Liver (tissue), 9 donors: ENCODE data around the gene AP3S1. TPM values are rescaled to one million over a fixed set of nuclear protein-coding genes. Genes with fewer than 3 reads are reported as not detected.

Source experiments
- DNase-seq: peaks from one replicate; pipeline ENCODE4 v3.0.0-alpha.2; 2017; ENCODE audit warnings: low spot score
- H3K27ac ChIP-seq, 2 donors: one replicate each; pipeline ENCODE4 v1.7.0; 2013; ENCODE audit warnings: inconsistent platforms in 2 of 2, low read length in 2 of 2, control low read depth in 1 of 2, low read depth in 1 of 2, mild to moderate bottlenecking in 1 of 2
- H3K27me3 ChIP-seq, 4 donors: one replicate each; pipeline versions ENCODE4 v1.6.1 to v1.7.0; 2013; ENCODE audit warnings: low read length in 3 of 4, inconsistent platforms in 1 of 4, mild to moderate bottlenecking in 1 of 4, moderate library complexity in 1 of 4; ENCODE audit not compliant: control insufficient read depth in 4 of 4, insufficient read depth in 4 of 4
- H3K36me3 ChIP-seq, 4 donors: one replicate each; pipeline versions ENCODE4 v1.6.1 to v1.7.0; 2013; ENCODE audit warnings: low read length in 3 of 4, mild to moderate bottlenecking in 3 of 4, low read depth in 1 of 4, moderate library complexity in 1 of 4; ENCODE audit not compliant: control insufficient read depth in 4 of 4, insufficient read depth in 3 of 4
- H3K4me1 ChIP-seq, 4 donors: one replicate each; pipeline versions ENCODE4 v1.6.1 to v1.7.0; 2013; ENCODE audit warnings: low read length in 3 of 4, mild to moderate bottlenecking in 3 of 4, moderate library complexity in 1 of 4; ENCODE audit not compliant: control insufficient read depth in 4 of 4, insufficient read depth in 4 of 4
- H3K4me3 ChIP-seq, 3 donors: one replicate each; pipeline versions ENCODE4 v1.6.1 to v1.7.0; 2013; ENCODE audit warnings: low read length in 3 of 3, control low read depth in 1 of 3, low read depth in 1 of 3, mild to moderate bottlenecking in 1 of 3
- H3K9ac ChIP-seq, 2 donors: one replicate each; pipeline ENCODE4 v1.7.0; 2013; ENCODE audit warnings: low read length in 2 of 2, mild to moderate bottlenecking in 2 of 2, moderate library complexity in 2 of 2, control low read depth in 1 of 2, low read depth in 1 of 2
- H3K9me3 ChIP-seq, 4 donors: one replicate each; pipeline versions ENCODE4 v1.6.1 to v1.7.0; 2013; ENCODE audit warnings: low read length in 3 of 4; ENCODE audit not compliant: control insufficient read depth in 4 of 4
- FOXA1 ChIP-seq: IDR thresholded peaks from 2 replicates; pipeline ENCODE4 v1.6.1; 2016; ENCODE audit warnings: antibody characterized with exemption
- HNF4A ChIP-seq, 2 donors: conservative IDR thresholded peaks; 2 replicates each; pipeline ENCODE4 v1.6.1; 2016; ENCODE audit warnings: antibody characterized with exemption in 2 of 2, mild to moderate bottlenecking in 2 of 2
- HNF4G ChIP-seq: IDR thresholded peaks from 2 replicates; pipeline ENCODE4 v1.6.1; 2016; ENCODE audit warnings: antibody characterized with exemption
- RXRA ChIP-seq, 2 donors: IDR thresholded peaks; 2 replicates each; pipeline ENCODE4 v1.6.1; 2017 to 2018; ENCODE audit warnings: antibody characterized with exemption in 2 of 2, mild to moderate bottlenecking in 1 of 2
- SP1 ChIP-seq: IDR thresholded peaks from 2 replicates; pipeline ENCODE4 v1.6.1; 2018; ENCODE audit warnings: antibody characterized with exemption, mild to moderate bottlenecking
- TAF1 ChIP-seq: conservative IDR thresholded peaks from 2 replicates; pipeline ENCODE4 v1.6.1; 2016; ENCODE audit warnings: antibody characterized with exemption, mild to moderate bottlenecking
- WGBS: extraction: QIAGEN DNeasy Blood & Tissue Kit; methylation state at CpG from one replicate; pipeline ENCODE4 v1.1.7; 2013; 5-methylcytosine and 5-hydroxymethylcytosine counted together
- polyA plus RNA-seq, 2 donors: library from polyadenylated mRNA; stranded (reverse) in 1 of 2; unstranded in 1 of 2; fragments of 200-250 nt in 1 of 2; fragments of >200 nt in 1 of 2; fragmentation: Nextera tagmentation in 1 of 2; extraction: Ambion mirVana in 1 of 2; gene quantifications; one replicate each; pipeline versions ENCODE4 v1.2.1 to v1.2.3, GENCODE V29; 2013 to 2015
- total RNA-seq, 2 donors: library from RNA; depleted of rRNA; stranded (reverse); fragments of >200 nt; gene quantifications; one replicate each; pipeline ENCODE4 v1.2.3, GENCODE V29; 2014
- TF ChIP-seq, protein P1 (sequence below): IDR thresholded peaks from 2 replicates; pipeline ENCODE4 v1.6.1; 2016; ENCODE audit warnings: antibody characterized with exemption
- TF ChIP-seq, protein P2 (sequence below): IDR thresholded peaks from 2 replicates; pipeline ENCODE4 v1.6.1; 2016; ENCODE audit warnings: antibody characterized with exemption
- TF ChIP-seq, protein P3 (sequence below): IDR thresholded peaks from 2 replicates; pipeline ENCODE4 v1.6.1; 2016; ENCODE audit warnings: antibody characterized with exemption, mild to moderate bottlenecking
- TF ChIP-seq, protein P4 (sequence below): IDR thresholded peaks from 2 replicates; pipeline ENCODE4 v1.6.1; 2016; ENCODE audit warnings: antibody characterized with exemption
- donor health status: healthy.
- donor health status: healthy.
- donor health status: healthy.
- donor health status: healthy.
- donor health status: healthy.

AP3S1 gene
- total and polyA plus RNA-seq, 4 donors, result 32.7 to 52.7 (median 40.9) TPM

DNA sequence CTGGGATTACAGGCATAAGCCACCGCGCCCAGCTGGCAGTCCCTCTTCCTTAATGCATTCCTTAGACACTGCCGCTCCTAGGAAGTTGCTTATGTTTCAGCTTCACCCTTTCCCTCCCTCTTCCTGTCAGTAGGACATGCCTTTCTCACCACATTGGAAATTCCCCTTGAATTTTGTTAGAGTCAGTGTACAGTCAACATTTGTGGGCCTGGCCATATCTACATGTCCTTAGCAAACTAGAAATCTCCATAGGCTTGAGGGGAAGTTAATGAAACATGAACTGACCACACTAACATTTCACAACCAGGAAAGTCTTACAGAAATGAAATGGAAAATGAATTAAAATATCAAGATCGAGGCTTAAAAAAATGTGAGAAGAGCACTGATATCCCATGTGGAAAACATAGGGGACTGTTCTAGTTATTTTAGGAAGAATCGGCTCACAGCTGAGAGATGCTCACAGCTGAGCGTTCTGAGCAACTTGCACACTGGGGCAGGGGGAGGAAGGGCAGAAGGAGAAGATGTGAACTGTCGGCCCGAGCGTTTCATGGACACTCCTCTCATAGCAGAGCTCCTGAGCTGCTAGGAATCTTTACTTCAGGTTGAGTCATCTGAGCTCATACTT, 99.4 kb downstream of the AP3S1 start (continued):
- TF ChIP-seq, protein P1, sequence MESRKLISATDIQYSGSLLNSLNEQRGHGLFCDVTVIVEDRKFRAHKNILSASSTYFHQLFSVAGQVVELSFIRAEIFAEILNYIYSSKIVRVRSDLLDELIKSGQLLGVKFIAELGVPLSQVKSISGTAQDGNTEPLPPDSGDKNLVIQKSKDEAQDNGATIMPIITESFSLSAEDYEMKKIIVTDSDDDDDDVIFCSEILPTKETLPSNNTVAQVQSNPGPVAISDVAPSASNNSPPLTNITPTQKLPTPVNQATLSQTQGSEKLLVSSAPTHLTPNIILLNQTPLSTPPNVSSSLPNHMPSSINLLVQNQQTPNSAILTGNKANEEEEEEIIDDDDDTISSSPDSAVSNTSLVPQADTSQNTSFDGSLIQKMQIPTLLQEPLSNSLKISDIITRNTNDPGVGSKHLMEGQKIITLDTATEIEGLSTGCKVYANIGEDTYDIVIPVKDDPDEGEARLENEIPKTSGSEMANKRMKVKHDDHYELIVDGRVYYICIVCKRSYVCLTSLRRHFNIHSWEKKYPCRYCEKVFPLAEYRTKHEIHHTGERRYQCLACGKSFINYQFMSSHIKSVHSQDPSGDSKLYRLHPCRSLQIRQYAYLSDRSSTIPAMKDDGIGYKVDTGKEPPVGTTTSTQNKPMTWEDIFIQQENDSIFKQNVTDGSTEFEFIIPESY, result no peak

DNA sequence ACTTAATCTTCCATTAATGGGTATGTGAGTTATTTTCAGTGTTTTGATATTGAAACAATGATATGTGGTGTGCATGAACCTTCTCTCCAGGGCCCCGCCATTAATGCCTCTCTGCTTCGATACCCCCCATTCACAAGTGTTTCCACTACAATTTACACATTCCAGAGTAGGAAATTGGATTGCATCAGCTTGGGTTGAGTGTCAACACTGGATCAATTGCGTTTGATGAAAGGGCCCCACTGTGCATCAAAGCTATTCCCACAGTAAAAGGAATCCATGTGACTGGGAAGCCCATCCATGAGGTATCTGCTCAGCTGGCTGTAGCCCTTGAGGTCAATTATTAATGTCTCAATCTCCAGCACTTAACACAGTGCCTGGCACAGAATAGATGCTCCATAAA, 102.8 kb downstream of the AP3S1 start:
- Histone ChIP-seq H3K9me3 (no peaks in the 10 kb centered on the region), H3K9ac (no peak overlapping the region), H3K4me3 (no peak overlapping the region), H3K4me1 (no peaks in the 10 kb centered on the region), H3K27ac (no peak overlapping the region), H3K36me3 (no peaks in the 10 kb centered on the region), H3K27me3 (no peaks in the 10 kb centered on the region)
- 87% methylated on average over 3 of the region's 3 CpGs for WGBS
- TF ChIP-seq SP1 (no peak), TAF1 (no peak), RXRA (IDR thresholded peaks at IDR 0.05) (no peak)
- TF ChIP-seq, protein P2, sequence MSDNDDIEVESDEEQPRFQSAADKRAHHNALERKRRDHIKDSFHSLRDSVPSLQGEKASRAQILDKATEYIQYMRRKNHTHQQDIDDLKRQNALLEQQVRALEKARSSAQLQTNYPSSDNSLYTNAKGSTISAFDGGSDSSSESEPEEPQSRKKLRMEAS, result no peak
- TF ChIP-seq, protein P3, sequence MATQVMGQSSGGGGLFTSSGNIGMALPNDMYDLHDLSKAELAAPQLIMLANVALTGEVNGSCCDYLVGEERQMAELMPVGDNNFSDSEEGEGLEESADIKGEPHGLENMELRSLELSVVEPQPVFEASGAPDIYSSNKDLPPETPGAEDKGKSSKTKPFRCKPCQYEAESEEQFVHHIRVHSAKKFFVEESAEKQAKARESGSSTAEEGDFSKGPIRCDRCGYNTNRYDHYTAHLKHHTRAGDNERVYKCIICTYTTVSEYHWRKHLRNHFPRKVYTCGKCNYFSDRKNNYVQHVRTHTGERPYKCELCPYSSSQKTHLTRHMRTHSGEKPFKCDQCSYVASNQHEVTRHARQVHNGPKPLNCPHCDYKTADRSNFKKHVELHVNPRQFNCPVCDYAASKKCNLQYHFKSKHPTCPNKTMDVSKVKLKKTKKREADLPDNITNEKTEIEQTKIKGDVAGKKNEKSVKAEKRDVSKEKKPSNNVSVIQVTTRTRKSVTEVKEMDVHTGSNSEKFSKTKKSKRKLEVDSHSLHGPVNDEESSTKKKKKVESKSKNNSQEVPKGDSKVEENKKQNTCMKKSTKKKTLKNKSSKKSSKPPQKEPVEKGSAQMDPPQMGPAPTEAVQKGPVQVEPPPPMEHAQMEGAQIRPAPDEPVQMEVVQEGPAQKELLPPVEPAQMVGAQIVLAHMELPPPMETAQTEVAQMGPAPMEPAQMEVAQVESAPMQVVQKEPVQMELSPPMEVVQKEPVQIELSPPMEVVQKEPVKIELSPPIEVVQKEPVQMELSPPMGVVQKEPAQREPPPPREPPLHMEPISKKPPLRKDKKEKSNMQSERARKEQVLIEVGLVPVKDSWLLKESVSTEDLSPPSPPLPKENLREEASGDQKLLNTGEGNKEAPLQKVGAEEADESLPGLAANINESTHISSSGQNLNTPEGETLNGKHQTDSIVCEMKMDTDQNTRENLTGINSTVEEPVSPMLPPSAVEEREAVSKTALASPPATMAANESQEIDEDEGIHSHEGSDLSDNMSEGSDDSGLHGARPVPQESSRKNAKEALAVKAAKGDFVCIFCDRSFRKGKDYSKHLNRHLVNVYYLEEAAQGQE, result no peak
- TF ChIP-seq, protein P1, result no peak
- no peak for DNase-seq

DNA sequence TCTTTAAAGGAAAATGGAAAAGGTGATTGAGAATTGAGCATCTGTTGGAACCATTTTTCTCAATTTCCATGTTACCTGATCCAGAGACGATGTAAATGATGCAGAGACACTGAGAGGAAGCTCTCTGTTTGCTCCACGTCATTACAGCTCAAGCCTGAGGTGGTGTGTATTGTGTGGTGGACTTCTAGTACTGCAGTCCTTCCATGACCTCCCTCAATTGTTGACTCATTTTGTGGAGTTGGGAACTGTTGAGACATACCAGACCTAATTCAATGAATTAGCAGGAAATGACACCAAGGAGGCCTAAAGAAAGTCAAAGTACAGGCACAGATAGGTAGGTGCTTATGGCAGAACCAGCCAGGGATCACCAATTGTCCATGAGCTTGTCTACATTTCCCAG, 104.9 kb downstream of the AP3S1 start:
- TF ChIP-seq, protein P2, result no peak
- TF ChIP-seq HNF4G (no peak), HNF4A (conservative IDR thresholded peaks at IDR 0.05) (no peak), FOXA1 (no peak), TAF1 (no peak), SP1 (no peak)
- TF ChIP-seq, protein P1, result no peak
- TF ChIP-seq, protein P4, sequence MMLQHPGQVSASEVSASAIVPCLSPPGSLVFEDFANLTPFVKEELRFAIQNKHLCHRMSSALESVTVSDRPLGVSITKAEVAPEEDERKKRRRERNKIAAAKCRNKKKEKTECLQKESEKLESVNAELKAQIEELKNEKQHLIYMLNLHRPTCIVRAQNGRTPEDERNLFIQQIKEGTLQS, result no peak
- Histone ChIP-seq H3K27ac (no peak overlapping the region), H3K27me3 (no peaks in the 10 kb centered on the region), H3K4me3 (no peak overlapping the region), H3K9me3 (no peaks in the 10 kb centered on the region), H3K4me1 (no peaks in the 10 kb centered on the region), H3K36me3 (no peaks in the 10 kb centered on the region), H3K9ac (no peak overlapping the region)
- 81% methylated on average over 2 of the region's 2 CpGs for WGBS
- no peak for DNase-seq
